Endothelial cell of umbilical vein (primary cell): ENCODE results near the gene ST6GALNAC2. TPM values are rescaled to one million over a fixed set of nuclear protein-coding genes. Genes with fewer than 3 reads are reported as not detected.
"Not testable (repeated sequence)": the region's sequence is repeated elsewhere in the genome, so short reads cannot be mapped to it uniquely, and the experiment has no call there.

Experiments used
- BruUV-seq: library from RNA; stranded (reverse); fragments of 400-500 nt; replicated peaks from 2 replicates; lab custom pipeline; 2021; lab: Mats Ljungman, UMichigan
- CTCF ChIA-PET: fragments of 300-600, 350-600 bp; sonication (Branson Sonifier 250); formaldehyde crosslinking; loops from one replicate; lab custom pipeline; 2021; ENCODE audit warnings: antibody characterized with exemption, inconsistent platforms; lab: Charles Lee
- POLR2A ChIA-PET: fragments of 300-600, 350-600 bp; sonication (Branson Sonifier 250); formaldehyde crosslinking; loops from one replicate; lab custom pipeline; 2021; ENCODE audit warnings: antibody characterized with exemption, inconsistent platforms; lab: Charles Lee
- DNase-seq: peaks from one replicate; pipeline ENCODE4 v3.0.0-alpha.2; 2011; ENCODE audit warnings: low read depth, low spot score
- FAIRE-seq: peaks from 2 replicates; lab custom pipeline; 2011; peaks lifted over from hg19 to GRCh38; lab: Jason Lieb, UNC
- H2AFZ ChIP-seq: 2 replicates; pipeline ENCODE4 v1.6.0; 2012; ENCODE audit warnings: low read depth, low read length, control low read depth, inconsistent platforms
- H3K27ac ChIP-seq: 2 replicates; pipeline ENCODE4 v1.5.1; 2011; ENCODE audit warnings: low read depth, mild to moderate bottlenecking, control low read depth, low read length, moderate library complexity; ENCODE audit not compliant: insufficient read depth
- H3K27me3 ChIP-seq, 2 experiments: 2 replicates each; pipeline versions ENCODE4 v1.6.0 to v1.6.1; 2011; ENCODE audit warnings: low read length in 2 of 2, mixed read lengths in 1 of 2; ENCODE audit not compliant: control insufficient read depth in 2 of 2, insufficient read depth in 2 of 2
- H3K36me3 ChIP-seq, 2 experiments: 2 replicates in 1 of 2; 3 replicates in 1 of 2; pipeline ENCODE4 v1.5.1; 2011; ENCODE audit warnings: low read length in 2 of 2, mild to moderate bottlenecking in 1 of 2, moderate library complexity in 1 of 2; ENCODE audit not compliant: control insufficient read depth in 2 of 2, insufficient read depth in 2 of 2; ENCODE audit errors: extremely low read depth in 1 of 2
- H3K4me1 ChIP-seq: 3 replicates; pipeline ENCODE4 v1.5.1; 2011; ENCODE audit warnings: mild to moderate bottlenecking, low read length; ENCODE audit not compliant: control insufficient read depth, insufficient read depth; ENCODE audit errors: extremely low read depth
- H3K4me2 ChIP-seq: 2 replicates; pipeline ENCODE4 v1.6.1; 2011; ENCODE audit warnings: low read length, control low read depth, mixed read lengths; ENCODE audit not compliant: insufficient read depth
- H3K4me3 ChIP-seq, 3 experiments: fragments of 200-600 bp in 1 of 3; sonication (generic), shearing (Covaris generic) in 1 of 3; replicated peaks in 1 of 3; 2 replicates each; pipeline ENCODE4 v1.5.1; 2011 to 2016; ENCODE audit warnings: control low read depth in 3 of 3, low read length in 3 of 3, mild to moderate bottlenecking in 2 of 3, inconsistent platforms in 1 of 3, low read depth in 1 of 3, moderate library complexity in 1 of 3; ENCODE audit not compliant: insufficient read depth in 1 of 3
- H3K79me2 ChIP-seq: 2 replicates; pipeline ENCODE4 v1.6.0; 2012; ENCODE audit warnings: low read length, inconsistent platforms; ENCODE audit not compliant: control insufficient read depth, insufficient read depth
- H3K9ac ChIP-seq: replicated peaks from 2 replicates; pipeline ENCODE3; 2011; ENCODE audit warnings: low read length, control low read depth; ENCODE audit not compliant: insufficient read depth; ENCODE audit errors: extremely low read depth
- H3K9me1 ChIP-seq: replicated peaks from 3 replicates; pipeline ENCODE4 v1.6.0; 2011; ENCODE audit warnings: mild to moderate bottlenecking, low read length; ENCODE audit not compliant: control insufficient read depth, insufficient read depth; ENCODE audit errors: extremely low read depth
- H3K9me3 ChIP-seq: replicated peaks from 2 replicates; pipeline ENCODE4 v1.5.1; 2012; ENCODE audit warnings: low read length, inconsistent platforms; ENCODE audit not compliant: control insufficient read depth, insufficient read depth
- H4K20me1 ChIP-seq: replicated peaks from 2 replicates; pipeline ENCODE3; 2011; ENCODE audit warnings: mild to moderate bottlenecking, low read length; ENCODE audit not compliant: control insufficient read depth, insufficient read depth; ENCODE audit errors: extremely low read depth
- CTCF ChIP-seq, 2 donors: IDR thresholded peaks; 1 replicate in 1 of 2; 2 replicates in 1 of 2; pipeline ENCODE4 v1.5.1; 2011; ENCODE audit warnings: low read length in 2 of 2, mild to moderate bottlenecking in 2 of 2, moderate library complexity in 2 of 2, control low read depth in 1 of 2, inconsistent platforms in 1 of 2, low read depth in 1 of 2; ENCODE audit not compliant: insufficient read depth in 1 of 2; ENCODE audit errors: extremely low read depth in 1 of 2
- MYC ChIP-seq: IDR thresholded peaks from one replicate; pipeline ENCODE4 v1.6.1; 2011; ENCODE audit warnings: mild to moderate bottlenecking, low read depth, low read length
- dilution Hi-C: fragments of 300-500 bp; cut with MboI; formaldehyde crosslinking; loops from one replicate; pipeline ENCODE4 v1.15.0; 2019; ENCODE audit warnings: low sequenced_read_pairs; ENCODE audit not compliant: extremely low pct_ligation_motif_present
- intact Hi-C: fragments of 100-400 bp; cut with micrococcal nuclease; formaldehyde crosslinking; loops from one replicate; pipeline ENCODE4 v1.10.0; 2022
- polyA plus RNA-seq, 4 experiments: library from polyadenylated mRNA; depleted of rRNA in 3 of 4; stranded (reverse) in 3 of 4; unstranded in 1 of 4; fragments of >200 nt; gene quantifications; 2 replicates each; pipeline versions ENCODE4 v1.2.1 to v1.2.3, GENCODE V29; 2011 to 2012; ENCODE audit warnings: missing spikeins in 1 of 4
- total RNA-seq: library from RNA; stranded (reverse); gene quantifications from 2 replicates; pipeline ENCODE4 v1.2.3, GENCODE V29; 2021

Gene ST6GALNAC2
- total and polyA plus RNA-seq, 2 donors (not counting 3 experiments of a cell fraction or from before 2014, with no cell fraction given), result 0.59 to 1.7 TPM

GRCh38 chr17:76523084-76524037 is 62.3 kb downstream of the ST6GALNAC2 start:
- Histone ChIP-seq H3K79me2 (no peaks in the 10 kb centered on the region), H3K36me3 (no peaks in the 10 kb centered on the region), H2AFZ (peak overlapping the region; percentile 78), H3K9me3 (no peaks in the 10 kb centered on the region), H4K20me1 (no peaks in the 10 kb centered on the region), H3K9me1 (no peaks in the 10 kb centered on the region), H3K9ac (no peak overlapping the region), H3K4me3 (no peak overlapping the region), H3K4me1 (peaks cover 10% of the 10 kb centered on the region), H3K4me2 (no peak overlapping the region), H3K27me3 (no peaks in the 10 kb centered on the region), H3K27ac (no peak overlapping the region)
- no TSS peak for BruUV-seq
- POLR2A ChIA-PET, result no interaction called here
- FAIRE-seq, result peak; percentile 77
- TF ChIP-seq MYC (no peak), CTCF (IDR thresholded peaks at IDR 0.05; ENCODE audit: extremely low read depth in 1 of 2, insufficient read depth in 1 of 2, low read depth in 1 of 2, low read length in 2 of 2) (peak; percentile 99 to 100)
- peak; percentile 60 for DNase-seq
- CTCF ChIA-PET, result interaction anchor here (0.6 to 5.9 kb wide), 26 partner anchors 9 to 669 kb away, joined by 3 to 112 read pairs (median 8); partner anchors contain the start of genes CYGB, JMJD6, METTL23 and MXRA7
- dilution Hi-C loops (no loop called here), intact Hi-C loops (loop anchor here (1.0 to 10.0 kb wide), 6 partner anchors 24 to 191 kb away; partner anchors contain the start of gene MXRA7)

- FAIRE-seq, H3K9ac ChIP-seq, H3K9me3 ChIP-seq, DNase-seq, H3K27me3 ChIP-seq, BruUV-seq, H3K27ac ChIP-seq, H2AFZ ChIP-seq, H3K4me2 ChIP-seq, H3K36me3 ChIP-seq, POLR2A ChIA-PET, H3K79me2 ChIP-seq, H3K9me1 ChIP-seq, dilution Hi-C loops, H4K20me1 ChIP-seq, H3K4me3 ChIP-seq, H3K4me1 ChIP-seq: not testable (repeated sequence)
- intact Hi-C loops, result loop anchor here (10.0 kb wide), 1 partner anchor 193 kb away; the partner anchor contains the start of gene MXRA7
- CTCF ChIA-PET, result interaction anchor here (1.5 to 5.9 kb wide), 5 partner anchors 23 to 160 kb away, joined by 8 to 112 read pairs (median 35); no protein-coding TSS in a partner anchor
Measured at GRCh38 chr17:76521683-76522082, 64.0 kb downstream of the ST6GALNAC2 start.
